ENCODE measurements around the gene PHF24.
"Not testable (repeated sequence)": the region's sequence is repeated elsewhere in the genome, so short reads cannot be mapped to it uniquely, and the experiment has no call there.

PHF24 gene
- 0 to 0.81 (median 0.09) reads per million in 18 experiments for total RNA-seq

- DNase-seq: no peak
Measured at GRCh38 chr9:34957492-34958410, at the start of gene PHF24. Gene PHF24 (plus strand): TSS chr9:34958285. CDS start chr9:34971299, 13,014 bp downstream.

GRCh38 chr9:34927061-34927460 lies 31.0 kb upstream of the PHF24 start:
- DNase-seq: no peak

GRCh38 chr9:34928921-34929320 lies 29.2 kb upstream of the PHF24 start:
- DNase-seq: no peak

- DNase-seq: peak in 1 of 2 donors; percentile 30
Measured at GRCh38 chr9:34929506-34930102, 28.5 kb upstream of the PHF24 start.

- DNase-seq: not testable (repeated sequence)
Measured at GRCh38 chr9:34939989-34940388, 18.1 kb upstream of the PHF24 start.

- no peak for DNase-seq
Measured at GRCh38 chr9:34948451-34948850, 9.6 kb upstream of the PHF24 start.

GRCh38 chr9:34954225-34954624 lies 3.9 kb upstream of the PHF24 start:
- DNase-seq: no peak

GRCh38 chr9:34956066-34956465 lies 2.0 kb upstream of the PHF24 start:
- DNase-seq: not testable (repeated sequence)

GRCh38 chr9:34956648-34957047 lies 1.4 kb upstream of the PHF24 start:
- DNase-seq: no peak

GRCh38 chr9:34958411-34958982 lies 412 bp downstream of the PHF24 start:
- no peak for DNase-seq

GRCh38 chr9:34959461-34959860 lies 1.4 kb downstream of the PHF24 start:
- DNase-seq: peak; percentile 53 to 54

GRCh38 chr9:34961574-34962490 lies 3.7 kb downstream of the PHF24 start:
- peak; percentile 75 to 90 for DNase-seq

GRCh38 chr9:34962546-34962945 lies 4.5 kb downstream of the PHF24 start:
- no peak for DNase-seq

- DNase-seq: peak; percentile 34 to 60
Measured at GRCh38 chr9:34963552-34963951, 5.5 kb downstream of the PHF24 start.

- no peak for DNase-seq
Measured at GRCh38 chr9:34964458-34964857, 6.4 kb downstream of the PHF24 start.

GRCh38 chr9:34971146-34971811 lies 13.2 kb downstream of the PHF24 start:
- no peak for DNase-seq

- DNase-seq: no peak
Measured at GRCh38 chr9:34974664-34975063, 16.6 kb downstream of the PHF24 start.

- DNase-seq: no peak
Measured at GRCh38 chr9:34976441-34976840, 18.4 kb downstream of the PHF24 start.

GRCh38 chr9:34976992-34977391 lies 18.9 kb downstream of the PHF24 start:
- DNase-seq: no peak

- no peak for DNase-seq
Measured at GRCh38 chr9:34980181-34980761, 22.2 kb downstream of the PHF24 start.

GRCh38 chr9:34982361-34982760 lies 24.3 kb downstream of the PHF24 start:
- DNase-seq: peak; percentile 83 to 87
